GM18502 (cell line): Measurements from ENCODE around the gene SUPT3H.

Source experiments
- ATAC-seq: cut with Tn5 transposase; IDR thresholded peaks from one replicate; pipeline ENCODE4 v1.9.1; 2021; ENCODE audit warnings: mild to moderate bottlenecking; ENCODE audit not compliant: unreplicated experiment, poor library complexity

Gene SUPT3H

GRCh38 chr6:44782892-44783291, 594.8 kb downstream of the SUPT3H start:
- no peak for ATAC-seq

GRCh38 chr6:44781912-44782597, 595.7 kb downstream of the SUPT3H start:
- no peak for ATAC-seq

- no peak for ATAC-seq
Measured at GRCh38 chr6:44780161-44780560, 597.6 kb downstream of the SUPT3H start.

- peak; percentile 75 for ATAC-seq
Measured at GRCh38 chr6:44779130-44779826, 598.5 kb downstream of the SUPT3H start.
